ENCODE data around the gene IRS1. TPM values are rescaled to one million over a fixed set of nuclear protein-coding genes. Genes with fewer than 3 reads are reported as not detected.

The IRS1 gene
- total RNA-seq, 1 donor from 2014 or later: 3.2 TPM

GRCh38 chr2:226692521-226693126 lies 107.0 kb downstream of the IRS1 start:
- CTCF ChIA-PET: no interaction called here
- intact Hi-C loops (cut with micrococcal nuclease): no loop called here
- Mint-ChIP-seq H3K4me3 (no peak overlapping the region), H3K36me3 (ENCODE audit: low read depth) (no peaks in the 10 kb centered on the region), H3K9me3 (no peaks in the 10 kb centered on the region), H3K27me3 (peaks cover 30% of the 10 kb centered on the region), H3K4me1 (peaks cover 5% of the 10 kb centered on the region), H3K27ac (no peak overlapping the region)
- POLR2A ChIA-PET: no interaction called here
- DNase-seq (no peak), ATAC-seq (ENCODE audit: low read depth) (no peak)
- TF ChIP-seq CTCF (IDR thresholded peaks at IDR 0.05): no peak

GRCh38 chr2:226691255-226691654 lies 108.4 kb downstream of the IRS1 start:
- Mint-ChIP-seq H3K27me3 (peaks cover 30% of the 10 kb centered on the region), H3K27ac (no peak overlapping the region), H3K9me3 (no peaks in the 10 kb centered on the region), H3K36me3 (ENCODE audit: low read depth) (no peaks in the 10 kb centered on the region), H3K4me3 (no peak overlapping the region), H3K4me1 (peaks cover 5% of the 10 kb centered on the region)
- no peak for DNase-seq
- no peak for ATAC-seq (ENCODE audit: low read depth)
- intact Hi-C loops (cut with micrococcal nuclease): no loop called here
- POLR2A ChIA-PET: interaction anchor here (0.6 kb wide), 1 partner anchor 81 kb away, joined by 6 read pairs; no protein-coding TSS in a partner anchor
- CTCF ChIA-PET: no interaction called here
- TF ChIP-seq CTCF (IDR thresholded peaks at IDR 0.05): no peak

- ChIA-PET CTCF (no interaction called here), POLR2A (interaction anchor here (0.6 kb wide), 1 partner anchor 82 kb away, joined by 6 read pairs; no protein-coding TSS in a partner anchor)
- no peak for TF ChIP-seq CTCF (IDR thresholded peaks at IDR 0.05)
- H3K27ac Mint-ChIP-seq: no peak overlapping the region
- no peaks in the 10 kb centered on the region for H3K36me3 Mint-ChIP-seq (ENCODE audit: low read depth)
- no peak for DNase-seq
- H3K27me3 Mint-ChIP-seq: peaks cover 30% of the 10 kb centered on the region
- ATAC-seq (ENCODE audit: low read depth): no peak
- intact Hi-C loops (cut with micrococcal nuclease): no loop called here
- no peaks in the 10 kb centered on the region for H3K9me3 Mint-ChIP-seq
- H3K4me1 Mint-ChIP-seq: peaks cover 5% of the 10 kb centered on the region
- no peak overlapping the region for H3K4me3 Mint-ChIP-seq
These were observed 109.1 kb downstream of the IRS1 start for GRCh38 chr2:226690461-226691024.

GRCh38 chr2:226687641-226688253 lies 111.9 kb downstream of the IRS1 start:
- H3K36me3 Mint-ChIP-seq (ENCODE audit: low read depth): no peaks in the 10 kb centered on the region
- intact Hi-C loops (cut with micrococcal nuclease): no loop called here

More at GRCh38 chr2:226687641-226688253, 111.9 kb downstream of the IRS1 start:
- peaks cover 2% of the 10 kb centered on the region for H3K4me1 Mint-ChIP-seq
- CTCF ChIA-PET: no interaction called here
- TF ChIP-seq CTCF (IDR thresholded peaks at IDR 0.05): no peak
- no peaks in the 10 kb centered on the region for H3K9me3 Mint-ChIP-seq
- H3K4me3 Mint-ChIP-seq: no peak overlapping the region
- DNase-seq (no peak), ATAC-seq (ENCODE audit: low read depth) (no peak)
- H3K27ac Mint-ChIP-seq: no peak overlapping the region
- POLR2A ChIA-PET: no interaction called here
- H3K27me3 Mint-ChIP-seq: peaks cover 30% of the 10 kb centered on the region
